GM18909 (cell line): ENCODE data around the gene HOXA3.

ENCODE experiments used
- ATAC-seq: cut with Tn5 transposase; IDR thresholded peaks from one replicate; pipeline ENCODE4 v1.9.1; 2021; ENCODE audit warnings: mild to moderate bottlenecking; ENCODE audit not compliant: unreplicated experiment, poor library complexity

HOXA3 gene

DNA sequence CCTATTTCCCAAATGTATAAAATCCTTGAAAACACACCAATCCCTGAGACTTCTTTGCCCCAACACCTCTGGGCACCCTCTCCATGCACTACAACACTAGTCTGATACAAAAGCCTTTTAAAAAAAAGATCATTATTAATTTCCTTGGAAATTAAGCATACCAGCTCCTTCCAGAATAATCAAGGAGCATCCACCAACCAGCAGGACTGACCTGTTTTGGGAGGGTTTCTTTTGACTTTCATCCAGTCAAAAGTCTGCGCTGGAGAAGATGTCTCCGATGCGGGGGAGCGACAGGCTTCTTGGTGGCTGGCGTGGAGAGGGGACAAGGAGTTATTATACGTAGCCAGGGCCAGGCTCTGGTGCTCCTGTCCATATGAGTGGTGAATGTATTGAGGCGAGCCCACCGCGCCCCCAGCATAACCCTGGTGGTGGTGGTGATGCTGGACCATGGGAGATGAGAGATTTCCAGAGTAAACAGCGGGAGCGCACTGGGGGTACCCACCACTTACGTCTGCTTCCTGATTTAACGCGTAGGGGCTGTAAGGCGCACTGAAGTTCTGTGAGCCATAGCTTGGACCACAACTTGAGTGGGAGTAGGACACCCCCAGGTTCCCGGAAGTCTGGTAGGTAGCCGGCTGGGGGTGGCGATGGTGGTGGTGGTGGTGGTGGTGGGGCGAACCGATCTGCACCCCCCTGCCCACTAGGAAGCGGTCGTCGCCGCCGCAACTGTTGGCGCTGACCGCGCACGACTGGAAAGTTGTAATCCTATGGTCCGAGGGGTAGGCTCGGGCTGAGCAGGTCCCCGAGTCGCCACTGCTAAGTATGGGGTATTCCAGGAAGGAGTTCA lies 57.1 kb downstream of the HOXA3 start:
- ATAC-seq, result no peak

GRCh38 chr7:27094304-27095049 lies 57.9 kb downstream of the HOXA3 start:
- ATAC-seq, result no peak

DNA sequence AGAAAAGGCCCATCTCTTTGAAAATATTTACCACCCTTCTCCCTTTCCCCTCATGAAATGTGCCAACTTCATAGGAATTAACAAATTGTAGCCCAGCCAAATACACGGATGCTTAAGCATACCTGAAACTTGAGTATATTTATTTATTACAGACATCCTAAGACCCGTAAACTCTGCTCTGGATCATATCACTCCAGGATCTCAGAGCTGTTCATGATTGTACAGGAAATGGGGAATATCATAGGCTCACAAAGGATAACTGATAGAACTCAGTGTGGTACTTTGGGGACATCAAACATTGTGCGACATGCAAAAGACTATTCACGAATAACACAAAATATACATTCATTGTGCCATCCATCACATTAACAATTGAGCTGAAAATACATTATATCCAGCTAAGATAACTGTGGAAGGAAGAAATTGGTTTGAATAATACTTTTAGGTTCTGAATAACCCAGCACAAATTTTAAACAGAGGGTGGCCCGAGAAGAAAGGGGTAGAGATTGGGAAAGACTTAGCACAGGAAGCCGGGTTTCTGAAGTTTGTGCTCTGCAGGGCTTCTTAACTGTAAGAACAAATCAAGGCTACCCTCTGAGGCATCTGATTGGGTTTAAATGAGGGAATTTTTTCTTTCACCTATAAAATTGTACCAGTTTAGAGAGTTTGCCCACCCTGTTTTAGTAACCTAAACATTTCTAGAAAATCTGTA lies 59.0 kb downstream of the HOXA3 start:
- ATAC-seq, result no peak

DNA sequence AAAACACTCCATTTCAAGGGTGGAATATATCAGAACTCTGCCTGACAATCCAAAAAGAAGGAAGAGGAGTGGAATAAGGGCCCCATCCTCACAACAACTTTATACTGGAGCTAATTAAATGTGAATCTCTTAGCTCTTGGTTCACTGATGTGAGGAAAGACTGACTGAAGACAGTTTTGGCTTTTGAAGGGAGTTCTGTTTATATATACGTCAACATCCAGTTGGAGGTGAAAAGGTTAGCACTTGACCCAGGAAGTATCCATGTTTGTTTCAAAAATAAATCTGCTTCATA lies 59.6 kb downstream of the HOXA3 start:
- no peak for ATAC-seq

GRCh38 chr7:27091941-27092818 lies 60.2 kb downstream of the HOXA3 start:
- no peak for ATAC-seq

DNA sequence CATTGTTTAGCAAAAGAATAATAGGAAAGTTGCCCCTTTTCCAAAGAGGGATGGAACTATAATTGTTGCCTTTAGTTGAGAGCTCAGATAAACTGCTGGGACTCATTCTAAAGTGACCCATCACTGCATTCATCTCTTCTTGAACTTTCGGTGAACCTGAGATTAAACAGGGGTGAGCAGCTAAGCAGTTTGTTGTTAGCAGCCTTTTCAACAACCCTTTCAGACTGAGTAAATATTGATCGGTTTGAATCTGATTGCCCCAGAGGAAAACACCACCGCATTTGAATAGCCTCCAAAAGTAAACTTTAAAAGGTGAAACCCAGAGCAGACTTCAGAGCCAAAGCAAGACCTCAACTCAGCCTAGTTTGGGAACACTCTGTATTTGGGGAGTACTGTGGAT lies 61.3 kb downstream of the HOXA3 start:
- no peak for ATAC-seq

GRCh38 chr7:27088002-27088922 lies 64.1 kb downstream of the HOXA3 start:
- ATAC-seq, result no peak

DNA sequence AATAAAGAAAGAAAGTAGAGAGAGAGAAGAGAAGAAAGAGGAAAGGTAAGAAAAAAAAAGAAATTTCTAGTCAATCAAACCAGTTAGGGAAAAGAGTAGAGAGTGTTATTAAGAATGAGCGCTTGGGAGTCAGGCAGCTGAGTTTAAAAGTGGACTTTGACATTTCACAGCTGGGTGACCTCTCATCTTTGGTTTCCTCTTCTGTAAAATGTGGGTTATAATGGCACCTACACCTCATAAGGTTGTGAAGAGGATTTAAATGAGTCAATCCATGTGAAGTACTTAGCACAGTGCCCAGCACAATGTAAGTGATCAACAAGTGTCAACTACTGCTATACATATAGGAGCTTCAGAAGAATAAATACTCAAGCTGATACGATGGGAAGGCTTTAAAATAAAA lies 68.7 kb downstream of the HOXA3 start:
- ATAC-seq, result no peak

GRCh38 chr7:27082171-27082570 lies 70.2 kb downstream of the HOXA3 start:
- no peak for ATAC-seq

DNA sequence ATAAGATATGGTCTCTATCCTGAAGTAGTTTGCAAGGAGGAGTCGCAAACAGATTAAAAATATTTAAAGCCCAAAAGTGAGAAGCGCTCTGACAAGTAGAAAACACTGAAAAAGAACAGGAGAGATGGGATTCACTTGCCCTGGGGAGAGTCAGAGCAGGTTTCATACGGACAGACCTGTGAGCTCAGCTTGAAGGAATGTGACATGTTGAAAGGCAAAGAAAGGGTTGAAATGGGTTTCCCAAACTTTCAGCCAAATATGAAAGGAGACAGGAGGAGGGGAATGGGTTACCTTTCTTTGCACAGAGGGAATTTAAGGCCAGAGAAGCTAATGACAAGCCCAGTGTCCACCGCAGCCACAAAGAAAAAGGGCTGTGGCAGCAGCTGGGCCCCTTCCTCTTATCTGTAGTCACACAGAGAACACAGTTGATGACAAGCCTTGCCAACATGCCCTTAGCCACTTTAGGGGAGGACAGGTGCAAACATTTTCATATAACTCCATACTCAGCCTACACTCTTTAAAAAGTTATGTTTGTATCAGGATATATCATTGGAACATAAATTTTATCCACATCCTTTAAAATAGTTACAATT lies 71.4 kb downstream of the HOXA3 start:
- no peak for ATAC-seq

GRCh38 chr7:27079234-27079975 lies 73.0 kb downstream of the HOXA3 start:
- no peak for ATAC-seq

- ATAC-seq, result no peak
These were observed 73.7 kb downstream of the HOXA3 start for GRCh38 chr7:27078616-27079233.

DNA sequence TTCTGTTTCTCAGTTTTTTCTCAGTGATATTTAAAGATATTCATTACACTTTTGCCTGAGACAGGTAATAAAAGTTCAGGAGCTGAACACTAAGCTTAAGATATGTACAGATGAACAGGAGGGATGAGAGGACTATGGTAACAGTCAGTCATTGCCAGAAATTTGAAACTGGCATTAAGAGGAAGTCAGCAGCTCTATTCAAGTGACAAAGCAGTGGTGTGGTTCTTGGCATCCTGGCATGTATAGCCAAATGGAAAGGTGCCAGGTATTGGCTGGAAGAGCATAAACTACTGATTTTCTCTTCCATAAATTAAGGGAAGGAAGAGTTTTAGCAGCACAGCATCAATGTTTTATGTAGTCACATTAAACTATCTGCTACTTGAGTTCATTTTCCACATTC lies 79.3 kb downstream of the HOXA3 start:
- ATAC-seq, result no peak

DNA sequence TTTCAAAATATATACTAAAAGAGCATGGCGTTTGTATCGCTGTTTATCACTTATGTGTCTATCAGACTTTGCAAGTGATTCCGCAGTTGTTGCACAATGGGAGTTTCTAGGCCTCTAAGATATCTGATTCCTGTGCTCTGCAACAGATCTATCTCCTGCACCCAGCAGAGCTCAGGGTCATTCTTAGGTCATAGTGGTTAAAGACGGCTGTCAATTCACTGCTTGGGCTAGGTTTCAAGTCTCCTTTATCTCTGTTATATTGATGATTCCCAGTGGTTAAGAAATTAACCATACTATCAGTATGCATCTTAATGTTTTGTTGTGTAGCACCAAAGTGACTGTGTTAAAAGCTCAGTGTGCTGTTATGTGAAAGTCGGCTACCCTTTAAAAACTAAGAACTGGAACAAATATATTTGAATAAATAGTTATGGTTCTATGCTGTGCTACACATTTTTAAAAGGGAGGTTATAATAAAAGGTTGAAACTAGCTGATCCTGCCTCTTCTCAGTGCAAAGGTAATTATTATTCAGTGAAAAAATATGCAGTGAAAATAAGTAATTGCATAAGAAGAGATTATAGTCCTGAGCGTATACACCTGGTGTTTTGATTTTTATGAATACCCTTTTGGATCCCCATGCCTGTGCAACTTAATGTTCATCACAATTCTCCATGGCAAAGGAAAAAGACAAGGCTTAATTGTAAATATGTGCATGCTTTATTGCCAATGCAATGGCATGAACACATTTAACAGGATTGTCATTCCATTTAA lies 80.6 kb downstream of the HOXA3 start:
- ATAC-seq, result no peak

- ATAC-seq, result no peak
These were observed 84.1 kb downstream of the HOXA3 start for GRCh38 chr7:27068259-27068658.

DNA sequence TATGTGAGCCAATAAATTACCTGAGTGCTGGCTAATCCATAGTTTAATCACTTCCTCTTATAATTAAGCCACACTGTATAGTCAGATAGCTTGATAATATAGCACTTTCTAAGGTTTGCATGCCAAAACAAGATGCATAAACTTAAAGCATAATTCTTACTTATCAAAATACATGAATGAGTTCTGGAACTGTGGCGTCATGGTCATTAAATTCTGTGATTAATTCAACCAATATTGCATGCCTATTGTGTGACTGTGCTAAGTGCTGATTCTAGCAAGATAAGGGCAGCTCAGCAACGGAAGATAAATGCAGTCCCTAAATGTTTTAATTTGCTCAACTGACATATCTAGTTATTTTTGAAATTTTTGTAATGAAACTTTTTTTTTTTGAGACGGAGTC lies 86.2 kb downstream of the HOXA3 start:
- no peak for ATAC-seq

- ATAC-seq, result no peak
These were observed 86.7 kb downstream of the HOXA3 start for GRCh38 chr7:27065709-27066108.
